ENCODE results near the gene S100B.
A peak's percentile ranks its signal among the peaks of the same experiment; 100 is the strongest.

S100B gene

GRCh38 chr21:46626975-46627501, 22.2 kb upstream of the S100B start:
- no peak for DNase-seq

- no peak for DNase-seq
Observed at GRCh38 chr21:46626536-46626935, 21.7 kb upstream of the S100B start.

GRCh38 chr21:46625759-46626158, 20.9 kb upstream of the S100B start:
- no peak for DNase-seq

GRCh38 chr21:46624050-46624449, 19.2 kb upstream of the S100B start:
- DNase-seq, result no peak

GRCh38 chr21:46622226-46622625, 17.3 kb upstream of the S100B start:
- no peak for DNase-seq

- no peak for DNase-seq
Observed at GRCh38 chr21:46621457-46622182, 16.7 kb upstream of the S100B start.

- no peak for DNase-seq
Observed at GRCh38 chr21:46620846-46621245, 16.0 kb upstream of the S100B start.

- DNase-seq, result peak; percentile 39
Observed at GRCh38 chr21:46619846-46620245, 15.0 kb upstream of the S100B start.

- no peak for DNase-seq
Observed at GRCh38 chr21:46618738-46619379, 14.0 kb upstream of the S100B start.

GRCh38 chr21:46617267-46618051, 12.6 kb upstream of the S100B start:
- DNase-seq, result peak; percentile 50

- DNase-seq, result no peak
Observed at GRCh38 chr21:46616656-46617055, 11.8 kb upstream of the S100B start.

GRCh38 chr21:46616050-46616449, 11.2 kb upstream of the S100B start:
- no peak for DNase-seq

GRCh38 chr21:46613391-46613790, 8.5 kb upstream of the S100B start:
- no peak for DNase-seq

- no peak for DNase-seq
Observed at GRCh38 chr21:46610018-46610701, 5.3 kb upstream of the S100B start.

GRCh38 chr21:46608672-46609111, 3.8 kb upstream of the S100B start:
- DNase-seq, result no peak

- no peak for DNase-seq
Observed at GRCh38 chr21:46607636-46608035, 2.8 kb upstream of the S100B start.

- no peak for DNase-seq
Observed at GRCh38 chr21:46606427-46606813, 1.5 kb upstream of the S100B start.

- no peak for DNase-seq
Observed at GRCh38 chr21:46605767-46606426, 1.0 kb upstream of the S100B start.

GRCh38 chr21:46604329-46604974, 430 bp downstream of the S100B start:
- no peak for DNase-seq

GRCh38 chr21:46603228-46603627, 1.7 kb downstream of the S100B start:
- no peak for DNase-seq

- no peak for DNase-seq
Observed at GRCh38 chr21:46600978-46601377, 3.9 kb downstream of the S100B start.

- DNase-seq, result no peak
Observed at GRCh38 chr21:46600305-46600704, 4.6 kb downstream of the S100B start.
